GM12892 (cell line): ENCODE results near the gene AOAH.
"Not testable (repeated sequence)": the region's sequence is repeated elsewhere in the genome, so short reads cannot be mapped to it uniquely, and the experiment has no call there.

ENCODE experiments used
- DNase-seq: peaks from one replicate; pipeline ENCODE4 v3.0.0; 2011; ENCODE audit not compliant: insufficient read length
- FAIRE-seq: peaks from 2 replicates; lab custom pipeline; 2011; peaks lifted over from hg19 to GRCh38; lab: Jason Lieb, UNC
- POLR2A ChIP-seq: IDR thresholded peaks from 2 replicates; pipeline ENCODE4 v1.6.1; 2011; ENCODE audit warnings: low read depth, low read length, control low read depth
- POLR2AphosphoS5 ChIP-seq: IDR thresholded peaks from 2 replicates; pipeline ENCODE4 v1.6.1; 2011; ENCODE audit warnings: low read depth, low read length, control low read depth
- TAF1 ChIP-seq: IDR thresholded peaks from 2 replicates; pipeline ENCODE4 v1.6.1; 2011; ENCODE audit warnings: low read depth, mild to moderate bottlenecking, control low read depth, low read length, borderline replicate concordance

AOAH gene

DNA sequence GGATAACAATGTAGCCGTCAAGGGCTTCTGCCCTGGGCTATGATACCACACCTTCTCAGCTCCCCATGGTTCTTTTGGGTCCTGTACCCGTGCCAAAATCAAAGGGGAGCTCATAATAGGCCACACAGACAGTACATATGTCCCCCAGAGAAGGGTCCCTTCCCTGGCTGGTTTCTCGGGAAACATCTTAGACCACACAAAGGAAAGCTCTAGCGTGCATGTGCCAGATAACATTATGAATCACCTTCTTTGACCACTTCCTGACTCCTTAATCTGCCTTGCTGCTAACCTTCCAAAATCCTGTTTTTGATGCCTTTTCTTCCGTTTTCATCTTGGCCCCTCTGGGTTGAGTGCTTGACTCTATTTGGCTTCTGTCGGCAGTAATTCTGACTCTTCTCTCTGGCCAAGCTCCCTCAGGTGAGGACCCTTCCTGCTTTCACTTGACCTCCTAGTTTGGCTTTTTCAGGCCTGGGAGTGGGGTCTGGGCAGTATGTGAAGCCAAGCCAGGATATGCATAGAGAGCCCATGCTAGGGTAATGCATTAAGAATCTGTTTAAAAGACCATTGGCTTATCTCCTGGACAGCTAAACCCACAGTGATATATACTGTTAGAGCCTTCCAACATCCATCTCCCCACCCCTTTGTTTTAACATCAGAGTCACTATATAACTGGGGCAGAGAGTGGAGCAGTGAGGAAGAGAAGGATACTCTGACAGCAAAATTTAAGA lies 249.8 kb downstream of the AOAH start:
- no peak for FAIRE-seq
- TF ChIP-seq POLR2A = no peak
- TF ChIP-seq TAF1 = no peak
- TF ChIP-seq POLR2AphosphoS5 = no peak
- no peak for DNase-seq

DNA sequence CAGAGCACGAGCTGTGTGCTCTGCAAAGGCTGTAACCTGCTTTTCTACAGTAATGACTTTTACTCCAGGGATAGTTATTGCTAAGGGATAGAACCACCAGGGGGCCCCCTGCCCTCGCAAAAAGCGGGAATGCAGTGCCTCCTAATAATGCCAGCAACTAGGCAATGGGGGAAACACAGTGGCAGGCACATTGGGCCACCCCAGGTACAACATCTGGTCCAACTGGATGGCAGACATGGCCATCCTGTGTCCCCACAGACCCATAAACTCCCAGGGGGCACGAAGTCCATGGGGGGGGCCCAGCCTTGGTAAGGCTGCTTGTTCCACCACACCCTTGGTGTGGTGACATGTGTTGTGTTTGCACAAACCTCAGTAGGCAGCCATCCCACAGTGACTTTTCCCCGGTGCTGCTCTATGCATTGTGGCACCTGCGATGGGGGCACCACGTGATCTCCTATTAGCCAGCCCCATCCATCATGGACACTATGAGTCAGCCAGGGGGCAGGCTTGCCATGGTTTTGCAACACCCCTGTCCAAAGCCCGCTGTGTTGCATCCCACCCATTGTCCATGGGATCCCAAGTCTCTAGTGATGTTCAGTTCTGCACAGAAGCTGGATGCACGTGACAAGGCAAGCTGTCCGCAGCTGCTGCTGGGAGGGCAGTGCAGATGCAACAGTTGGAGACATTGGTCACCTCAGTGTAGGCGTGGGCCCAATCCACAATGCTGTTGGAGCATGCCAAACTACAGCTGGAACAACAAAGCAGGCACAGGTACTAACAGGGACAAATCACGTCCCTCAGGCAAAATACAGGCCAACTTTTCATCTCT lies 250.6 kb downstream of the AOAH start:
- TF ChIP-seq TAF1 = no peak
- no peak for TF ChIP-seq POLR2AphosphoS5
- FAIRE-seq (no peak), DNase-seq (no peak)

DNA sequence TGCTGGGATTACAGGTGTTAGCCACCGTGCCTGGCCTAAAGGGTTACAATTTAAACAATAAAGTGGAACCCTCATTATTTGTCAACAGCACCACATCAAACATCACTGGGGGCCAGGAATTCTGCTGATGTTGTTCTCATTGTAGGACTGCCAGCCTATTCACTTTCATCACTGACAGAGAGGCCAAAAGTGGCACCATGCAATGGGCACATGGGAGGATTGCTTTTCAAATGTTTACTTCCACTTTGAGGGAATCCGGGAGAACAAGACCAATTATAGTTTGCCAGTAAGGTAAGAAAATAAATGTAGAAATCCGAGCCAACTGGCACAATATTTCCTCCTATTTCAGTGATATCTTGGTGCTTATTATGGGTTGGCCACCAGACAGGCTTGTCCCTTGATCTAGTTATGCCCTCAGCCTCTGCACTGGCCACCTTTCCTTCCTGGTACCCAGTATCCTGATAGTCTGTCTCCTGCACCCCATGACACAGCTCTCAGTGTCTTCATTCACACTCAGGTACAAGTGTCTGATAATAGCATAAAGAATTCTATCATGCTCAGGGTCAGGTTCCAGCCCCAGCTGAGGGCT lies 252.1 kb downstream of the AOAH start:
- FAIRE-seq (no peak), DNase-seq (no peak)
- no peak for TF ChIP-seq POLR2AphosphoS5
- no peak for TF ChIP-seq TAF1
- no peak for TF ChIP-seq POLR2A

DNA sequence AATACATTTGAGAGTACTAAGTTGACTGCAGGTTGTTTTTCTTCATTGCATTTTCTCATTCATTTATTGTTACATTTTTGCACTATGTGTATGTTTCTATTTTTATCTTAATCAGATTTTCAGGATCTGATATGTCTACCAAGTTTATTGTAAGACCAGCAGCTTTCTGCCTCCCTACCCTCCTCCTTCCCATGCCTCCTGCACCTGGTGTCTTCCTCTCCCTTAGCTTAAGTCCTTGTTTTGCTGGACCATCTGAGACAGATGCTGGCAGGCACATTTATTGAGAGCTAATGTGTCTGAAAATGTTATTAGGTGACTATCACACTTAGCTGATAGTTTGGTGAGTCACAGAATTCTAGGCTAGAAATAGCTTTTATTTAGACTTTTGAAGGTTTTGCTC lies 255.1 kb downstream of the AOAH start:
- FAIRE-seq = no peak
- TF ChIP-seq POLR2A (no peak), TAF1 (no peak), POLR2AphosphoS5 (no peak)
- no peak for DNase-seq

DNA sequence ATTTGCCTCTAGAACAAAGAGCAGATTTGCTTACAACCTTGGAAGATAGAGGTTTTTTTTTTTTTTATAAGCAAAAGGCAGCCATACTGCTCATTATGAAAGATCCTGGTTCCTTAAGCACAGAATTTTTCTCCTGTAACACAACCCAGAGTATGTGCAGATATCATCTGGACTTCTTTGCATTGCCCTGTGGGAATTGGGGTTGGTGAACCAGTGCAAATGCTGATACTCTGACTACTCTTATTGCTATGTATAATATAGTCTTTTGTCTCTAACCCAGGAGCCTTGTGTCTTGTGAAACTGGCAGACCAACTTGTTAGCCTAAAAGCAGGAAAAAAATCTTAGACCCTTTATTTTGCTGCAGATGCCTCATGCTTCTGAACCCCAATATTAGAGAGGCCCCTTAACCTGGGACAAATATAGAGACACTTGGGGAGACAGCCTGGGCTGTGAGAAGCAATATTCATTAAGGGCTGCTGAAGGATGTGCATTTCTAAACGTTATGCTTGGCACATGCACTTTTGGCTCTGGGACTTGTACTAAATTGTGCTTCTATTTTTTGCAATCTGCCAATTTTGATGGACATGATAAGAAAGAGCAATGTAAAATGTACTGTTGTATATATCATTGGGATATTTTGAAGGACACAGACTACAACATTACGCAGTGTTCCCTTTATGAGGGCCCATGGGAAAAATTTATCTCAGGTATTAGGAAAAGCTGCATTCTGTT lies 255.8 kb downstream of the AOAH start:
- DNase-seq = no peak
- FAIRE-seq = no peak
- TF ChIP-seq POLR2AphosphoS5 = no peak
- TF ChIP-seq TAF1 = no peak
- no peak for TF ChIP-seq POLR2A

DNA sequence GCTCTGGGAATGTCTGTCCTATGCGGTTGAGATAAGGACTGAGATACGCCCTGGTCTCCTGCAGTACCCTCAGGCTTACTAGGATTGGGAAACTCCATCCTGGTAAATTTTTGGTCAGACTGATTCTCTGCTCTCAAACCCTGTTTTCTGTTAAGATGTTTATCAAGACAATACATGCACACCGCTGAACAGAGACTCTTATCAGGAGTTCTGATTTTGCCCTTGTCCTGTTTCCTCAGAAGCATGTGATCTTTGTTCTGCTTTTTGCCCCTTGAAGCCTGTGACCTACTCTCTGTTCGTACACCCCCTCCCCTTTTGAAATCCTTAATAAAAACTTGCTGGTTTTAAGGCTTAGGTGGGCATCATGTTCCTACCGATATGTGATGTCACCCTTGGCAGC lies 258.3 kb downstream of the AOAH start:
- FAIRE-seq, DNase-seq: not testable (repeated sequence)

DNA sequence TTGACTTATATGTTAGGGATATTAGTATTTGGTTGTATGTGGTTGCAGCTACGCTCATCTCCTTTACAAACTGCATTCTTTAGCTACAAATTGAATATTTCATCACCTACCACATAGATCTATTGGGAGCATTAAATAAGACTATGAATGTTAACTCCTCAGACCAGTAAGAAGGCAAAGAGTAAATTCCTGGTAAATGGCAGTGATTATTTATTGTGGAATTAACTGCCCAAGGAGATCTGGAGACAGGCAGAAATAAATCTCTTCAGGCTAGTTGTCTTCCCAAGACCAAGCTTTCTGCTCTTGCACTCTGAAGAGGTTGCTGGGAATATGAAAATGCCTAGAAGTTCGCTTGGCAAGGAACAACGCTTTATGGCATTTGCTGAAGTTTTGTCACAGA lies 260.0 kb downstream of the AOAH start:
- DNase-seq = no peak
- TF ChIP-seq TAF1 (no peak), POLR2A (no peak), POLR2AphosphoS5 (no peak)
- no peak for FAIRE-seq
